Glomerular visceral epithelial cell (primary cell): ENCODE results near the gene HPCAL1.
"Not testable (repeated sequence)": the region's sequence is repeated elsewhere in the genome, so short reads cannot be mapped to it uniquely, and the experiment has no call there.

Source experiments
- DNase-seq: peaks from one replicate; pipeline ENCODE4 v3.0.0-alpha.2; 2016; ENCODE audit errors: extremely low spot score

Gene HPCAL1

DNA sequence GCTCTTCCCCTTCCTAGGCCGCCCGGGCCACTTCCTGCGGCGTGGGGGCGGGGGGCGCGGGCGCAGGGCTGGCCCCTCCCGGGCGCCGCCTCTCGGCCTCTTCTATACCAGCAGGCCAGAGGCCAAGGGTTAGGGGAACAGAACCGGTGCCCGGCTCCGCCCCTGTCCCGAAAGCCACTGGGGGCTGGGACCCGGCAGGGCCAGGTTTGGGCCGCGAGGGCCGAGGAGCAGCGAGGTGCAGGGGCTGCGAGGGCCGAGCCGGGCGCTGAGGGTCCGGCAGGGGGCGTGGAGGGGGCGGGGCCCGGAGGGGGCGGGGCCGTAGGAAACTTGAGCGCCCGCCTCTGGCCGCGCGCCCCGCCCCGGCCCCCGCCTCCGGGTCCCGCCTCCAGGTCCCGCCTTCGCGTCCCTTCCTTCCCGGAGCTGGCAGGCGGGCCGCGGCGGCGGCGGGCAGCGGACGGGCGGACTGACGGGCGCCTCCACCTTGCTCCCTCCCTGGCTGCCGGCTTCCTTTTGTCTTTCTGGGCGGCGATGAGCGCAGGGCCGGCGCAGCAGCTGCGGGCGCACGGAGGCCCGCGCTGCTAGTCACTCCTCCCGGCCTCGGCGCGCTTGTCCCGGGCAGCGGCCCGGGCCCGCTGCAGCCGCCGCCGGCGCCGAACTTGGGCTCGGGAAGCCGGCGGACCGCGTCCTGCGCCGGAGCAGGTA lies at the start of gene HPCAL1:
Gene HPCAL1, plus strand, starts transcription at position 426 of the 702 bp plus-strand sequence. CDS start 116,854 bp downstream, outside the sequence.
- peak; percentile 88 for DNase-seq

DNA sequence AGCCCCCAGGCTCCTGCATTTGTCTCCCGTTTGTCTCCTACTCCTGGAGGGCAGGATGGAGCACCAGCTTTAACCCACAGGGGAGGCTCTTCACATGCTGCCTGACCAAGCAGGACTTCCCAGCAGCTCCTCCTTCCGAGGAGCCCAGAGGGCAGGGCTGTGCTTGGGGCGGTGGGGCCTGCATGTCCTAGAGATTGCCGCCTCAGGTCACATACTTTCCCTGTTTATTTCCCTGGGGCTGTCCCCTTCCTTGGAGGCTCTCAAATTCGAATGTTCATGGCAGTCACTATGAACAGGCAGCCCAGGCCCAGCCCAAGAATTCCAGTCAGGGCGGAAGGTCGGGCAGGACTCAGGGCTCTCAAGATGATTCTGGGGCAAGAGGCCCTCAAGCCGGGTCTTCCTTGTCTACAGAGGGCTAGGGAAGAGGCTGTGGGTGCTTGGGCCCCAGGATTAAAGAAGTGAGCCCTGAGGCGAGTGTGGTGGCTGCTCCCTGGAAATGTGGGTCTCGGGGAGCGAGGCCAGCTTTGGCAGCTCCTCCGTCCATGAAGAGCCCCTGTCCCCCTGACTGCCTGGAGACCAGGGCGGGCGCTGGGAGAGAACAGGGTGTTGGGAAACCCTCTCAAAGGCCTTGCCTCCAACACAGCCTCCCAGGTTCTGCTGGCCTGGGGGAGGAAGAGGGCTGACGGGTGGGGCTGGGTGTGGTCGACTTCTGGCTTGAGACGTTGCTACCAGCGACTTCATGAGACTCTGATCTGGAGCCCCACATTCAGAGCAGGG lies 48.9 kb upstream of the HPCAL1 start:
- DNase-seq: no peak

DNA sequence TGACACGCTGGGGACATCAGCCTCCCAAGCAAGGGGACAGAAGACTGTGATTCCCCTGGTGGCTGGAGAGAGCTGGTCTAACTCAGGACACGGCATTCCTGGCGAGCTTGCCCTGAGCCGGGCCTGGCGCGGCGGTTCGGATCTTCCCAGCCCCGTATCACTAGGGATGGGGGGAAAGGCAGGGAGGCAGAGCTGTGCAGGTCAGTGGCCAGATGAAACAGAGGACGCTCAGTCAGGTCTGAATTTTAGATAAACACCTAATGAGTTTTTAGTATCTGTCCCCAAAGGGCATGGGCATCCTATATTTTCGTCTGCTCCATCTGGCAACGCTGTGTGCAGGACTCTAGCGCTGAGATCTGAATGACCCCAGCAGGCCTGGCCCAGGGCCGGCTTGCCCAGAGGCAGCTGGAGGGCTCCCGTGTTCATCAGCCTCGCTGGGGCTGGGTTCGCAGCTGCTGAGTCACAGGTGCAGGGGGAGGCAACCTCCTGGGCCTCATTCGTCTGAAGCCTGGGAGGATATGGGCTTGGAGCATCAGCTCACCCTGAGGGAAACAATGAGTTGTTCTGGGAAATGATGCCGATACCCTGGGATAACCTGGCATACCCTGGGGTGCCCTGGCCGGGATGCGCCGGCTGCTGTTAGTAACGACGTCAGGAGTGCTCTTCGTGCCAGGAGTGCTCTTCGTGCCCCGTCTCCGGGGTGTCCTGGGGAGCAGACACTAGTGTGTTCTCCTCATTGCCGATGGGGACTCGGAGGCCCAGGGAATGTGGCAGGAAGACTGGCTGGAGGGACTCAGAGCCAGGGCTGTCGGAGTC lies 48.1 kb upstream of the HPCAL1 start:
- DNase-seq: peak; percentile 36

DNA sequence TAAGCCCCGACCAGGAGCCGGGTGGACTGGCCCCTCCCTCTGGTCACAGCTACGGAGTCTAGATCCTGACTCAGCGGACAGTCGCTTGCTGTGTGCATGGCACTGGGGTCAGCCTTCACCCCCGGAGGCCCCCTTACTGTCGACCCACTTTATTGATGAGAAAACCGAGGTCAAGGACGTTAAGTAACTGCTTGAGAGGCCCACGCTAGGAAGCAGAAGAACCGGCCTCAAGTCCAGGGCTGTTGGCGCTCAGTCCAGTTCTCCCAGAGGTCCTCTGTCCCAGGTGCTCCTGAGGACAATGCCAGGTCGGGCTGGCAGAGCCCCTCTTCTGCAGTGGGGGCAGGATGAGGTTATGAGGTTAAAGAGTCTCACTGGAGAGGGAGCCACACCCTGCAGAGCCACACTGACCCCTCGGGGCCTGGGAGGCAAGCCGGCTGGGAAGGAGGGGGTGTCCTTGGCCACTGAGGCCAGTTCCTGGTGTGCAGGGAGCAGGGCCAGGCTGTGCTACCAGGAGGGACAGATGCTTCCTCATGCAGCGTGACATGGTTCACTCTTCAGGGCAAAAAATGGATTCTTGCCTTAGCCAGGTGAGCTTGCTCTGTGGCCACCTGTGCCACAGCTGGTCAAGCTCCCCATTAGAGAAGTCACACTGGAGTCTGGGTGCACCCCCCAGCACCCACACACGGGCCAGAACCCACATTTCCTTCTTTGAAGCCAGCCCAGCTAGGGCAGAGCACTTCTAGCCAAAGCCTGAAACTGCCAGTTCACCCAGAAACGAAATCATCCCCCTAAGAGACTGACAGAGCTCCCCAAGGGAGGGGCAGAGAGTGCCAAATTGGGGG lies 47.3 kb upstream of the HPCAL1 start:
- DNase-seq: no peak

DNA sequence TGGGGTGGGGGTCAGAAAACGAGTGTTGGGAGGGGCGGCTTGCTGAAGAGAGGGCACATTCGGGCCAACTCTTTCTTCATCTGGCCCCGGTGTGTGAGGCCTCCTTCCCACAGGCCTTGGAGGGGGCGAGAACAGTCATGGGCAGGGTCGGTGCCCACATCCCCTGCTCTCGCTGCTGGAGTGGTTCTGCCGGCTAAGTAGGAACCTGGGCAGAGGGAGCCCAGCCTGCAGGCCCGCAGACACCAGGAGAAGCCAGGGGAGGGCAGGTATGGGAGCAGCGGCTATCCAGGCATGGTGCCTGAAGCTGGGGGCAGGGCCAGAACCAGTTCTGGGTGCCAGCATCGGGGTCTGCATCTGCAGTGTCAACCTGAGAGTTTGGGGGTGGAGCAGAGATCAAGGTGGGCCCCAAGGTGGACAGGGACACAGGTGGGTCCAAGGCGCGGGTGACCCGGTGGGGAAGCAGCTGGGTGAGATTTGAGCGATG lies 46.6 kb upstream of the HPCAL1 start:
- no peak for DNase-seq

DNA sequence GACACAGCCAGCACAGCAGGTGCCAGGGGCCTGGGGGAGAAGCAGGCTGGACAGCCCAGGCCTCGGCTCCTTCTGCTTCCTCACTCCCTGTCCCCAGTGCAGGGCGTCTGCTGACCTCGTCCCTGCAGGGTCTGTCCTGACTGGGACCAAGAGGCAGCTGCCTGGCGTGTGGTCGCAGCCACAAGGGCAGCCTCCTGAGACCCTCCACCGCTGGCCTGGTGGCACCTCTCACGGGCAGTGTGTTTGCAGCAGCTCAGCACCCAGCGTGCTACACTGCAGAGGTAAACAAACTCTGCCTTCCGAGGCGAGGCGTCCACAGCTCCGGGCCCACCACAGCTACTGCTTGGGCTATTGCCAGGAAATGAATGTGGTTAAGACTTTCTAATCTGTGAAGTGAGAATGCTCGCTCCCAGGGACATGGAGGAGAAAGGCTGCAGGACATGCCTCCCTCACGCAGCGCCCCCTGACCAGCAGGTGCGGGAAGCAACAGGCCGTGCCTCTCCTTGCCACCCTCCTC lies 46.1 kb upstream of the HPCAL1 start:
- no peak for DNase-seq

DNA sequence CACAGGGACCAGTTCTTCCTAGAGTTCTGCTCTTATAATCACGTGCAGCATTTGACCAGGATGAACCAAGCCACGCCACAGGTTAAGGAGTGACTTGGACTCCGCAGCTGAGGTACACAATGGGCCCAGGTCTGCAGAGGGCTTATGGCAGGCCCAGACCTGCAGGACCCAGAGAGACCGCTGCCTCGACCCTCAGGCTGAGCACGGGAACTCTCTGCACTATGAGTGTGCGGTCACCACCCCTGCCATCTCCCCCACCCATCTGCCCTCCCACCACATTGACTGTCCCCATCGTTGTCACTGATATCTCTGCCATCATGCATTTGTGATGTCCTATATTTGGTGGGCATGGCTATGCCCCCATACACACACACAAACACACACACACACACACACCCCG lies 45.7 kb upstream of the HPCAL1 start:
- DNase-seq: no peak

- DNase-seq: no peak
Observed at GRCh38 chr2:10257500-10258147, 45.1 kb upstream of the HPCAL1 start.

DNA sequence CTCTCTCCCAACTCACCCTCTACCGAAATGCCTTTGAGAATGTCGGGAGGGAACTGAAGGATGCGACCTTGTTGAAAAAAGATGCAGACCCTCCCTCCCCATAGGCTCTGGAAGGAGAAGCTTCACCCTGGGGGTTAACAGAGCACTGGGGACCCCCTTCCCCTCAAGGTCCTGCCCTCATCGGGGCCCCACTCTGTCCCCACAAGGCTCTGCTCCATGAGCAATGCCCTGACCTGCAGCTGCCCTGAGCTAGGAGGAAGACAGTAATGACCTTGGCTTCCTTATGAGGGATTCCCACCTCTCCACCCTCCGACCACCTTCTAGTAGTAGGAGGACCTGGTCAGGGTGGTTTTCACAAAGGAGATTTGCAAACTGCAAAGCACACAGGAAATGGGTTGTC lies 44.4 kb upstream of the HPCAL1 start:
- no peak for DNase-seq

DNA sequence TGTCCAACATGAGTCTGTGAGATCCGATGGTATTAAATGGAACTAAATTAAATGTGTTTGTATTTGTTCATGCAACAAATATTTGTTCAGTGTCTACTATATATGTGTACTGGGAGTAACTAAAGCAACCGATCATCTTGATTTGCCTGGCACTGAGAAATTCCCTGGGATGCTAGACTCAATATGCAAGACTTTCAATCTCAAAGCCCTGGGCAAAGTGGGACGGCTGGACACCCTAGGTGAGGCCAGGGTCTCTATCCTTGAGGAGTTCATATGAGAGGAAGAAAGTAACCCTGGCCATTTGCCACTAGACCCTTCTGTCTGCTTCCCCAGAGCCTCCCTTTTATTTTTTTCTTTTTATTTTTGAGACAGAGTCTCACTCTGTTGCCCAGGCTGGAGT lies 44.0 kb upstream of the HPCAL1 start:
- no peak for DNase-seq

DNA sequence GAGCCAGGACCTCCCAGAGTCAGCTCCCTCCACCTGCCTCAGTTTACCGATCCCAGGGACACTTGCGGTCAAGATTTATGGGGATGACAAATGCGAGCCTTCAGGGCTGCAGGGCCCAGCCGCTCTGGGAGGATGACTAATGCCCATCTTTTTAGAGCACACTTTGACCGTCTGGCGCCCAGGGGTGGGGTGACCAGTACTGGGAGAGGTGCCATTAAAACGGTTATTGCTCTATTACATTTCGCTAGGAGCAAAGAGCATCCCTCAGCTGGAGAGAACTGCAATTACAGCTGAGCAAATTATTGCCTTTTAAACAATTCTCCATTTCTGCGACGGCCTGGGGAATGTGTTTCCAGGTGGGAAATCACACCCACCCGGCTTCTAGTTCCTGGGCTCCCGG lies 42.6 kb upstream of the HPCAL1 start:
- no peak for DNase-seq

DNA sequence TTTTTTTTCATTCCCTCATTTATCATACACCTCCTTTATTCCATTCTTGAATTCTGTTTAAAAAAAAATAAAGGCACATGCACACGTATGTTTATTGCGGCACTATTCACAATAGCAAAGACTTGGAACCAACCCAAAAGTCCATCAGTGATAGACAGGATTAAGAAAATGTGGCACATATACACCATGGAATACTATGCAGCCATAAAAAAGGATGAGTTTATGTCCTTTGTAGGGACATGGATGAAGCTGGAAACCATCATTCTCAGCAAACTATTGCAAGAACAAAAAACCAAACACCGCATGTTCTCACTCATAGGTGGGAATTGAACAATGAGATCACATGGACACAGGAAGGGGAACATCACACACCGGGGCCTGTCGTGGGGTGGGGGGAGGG lies 39.2 kb upstream of the HPCAL1 start:
- not testable (repeated sequence) for DNase-seq

- no peak for DNase-seq
Observed at GRCh38 chr2:10264506-10265328, 38.0 kb upstream of the HPCAL1 start.

DNA sequence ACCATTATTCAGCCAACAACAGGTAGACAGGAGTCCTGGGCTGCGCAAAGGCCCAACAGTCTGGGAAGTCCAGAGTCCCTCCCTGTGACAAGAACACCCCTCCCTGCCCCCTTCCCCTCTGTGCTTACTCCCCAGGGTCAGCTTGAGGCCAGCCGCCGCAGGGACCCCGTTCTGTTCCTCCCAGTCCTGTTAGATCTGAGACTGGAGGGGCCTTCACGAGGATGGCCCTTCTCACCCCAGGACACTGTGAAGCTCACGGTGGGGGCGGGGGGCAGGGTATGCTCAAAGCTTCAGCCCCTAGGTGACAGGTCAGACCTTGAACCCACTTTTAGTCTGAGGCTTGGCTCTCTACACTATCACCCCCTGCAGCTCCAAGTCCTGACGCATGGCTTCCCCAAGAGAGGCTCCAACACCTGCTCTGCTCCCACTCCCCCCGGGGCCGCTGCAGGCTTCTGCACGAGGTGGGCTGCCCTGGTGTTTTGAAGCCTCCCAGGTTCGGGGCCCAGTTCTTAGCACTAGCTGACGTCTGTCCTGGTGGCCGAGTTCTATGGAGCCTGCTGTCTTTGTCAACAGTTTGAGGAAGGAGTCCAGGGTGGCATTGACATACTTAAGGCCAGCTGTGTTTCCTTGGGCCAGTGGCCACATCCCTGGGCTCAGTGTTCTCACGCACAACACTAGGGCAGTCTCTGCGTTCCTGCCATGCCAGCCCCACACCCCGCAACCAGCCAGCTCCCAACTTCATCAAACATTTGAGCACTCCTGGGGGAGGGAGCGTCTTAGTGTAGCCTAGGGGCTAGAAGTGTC lies 37.2 kb upstream of the HPCAL1 start:
- no peak for DNase-seq

DNA sequence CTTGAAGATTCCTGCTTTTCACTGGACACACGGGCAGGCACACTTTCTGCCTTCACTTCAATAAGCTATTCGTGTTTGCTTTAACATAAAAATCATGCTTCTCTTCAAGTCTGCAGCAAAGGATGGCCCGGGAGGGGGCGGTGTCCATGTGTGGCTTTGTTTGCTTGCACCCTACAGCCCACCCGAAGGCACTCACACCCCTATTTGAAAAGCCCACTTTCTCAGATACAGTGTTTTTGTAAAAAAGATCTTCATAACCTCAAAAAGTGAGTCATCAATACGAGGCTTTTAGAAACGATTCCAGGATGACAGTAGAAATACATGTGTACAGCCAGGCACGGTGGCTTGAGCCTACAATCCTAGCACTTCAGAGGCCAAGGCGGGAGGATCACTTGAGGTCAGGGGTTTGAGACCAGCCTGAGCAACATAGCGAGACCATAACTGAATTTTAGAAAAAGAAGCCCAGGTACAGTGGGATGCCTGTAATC lies 36.5 kb upstream of the HPCAL1 start:
- no peak for DNase-seq

DNA sequence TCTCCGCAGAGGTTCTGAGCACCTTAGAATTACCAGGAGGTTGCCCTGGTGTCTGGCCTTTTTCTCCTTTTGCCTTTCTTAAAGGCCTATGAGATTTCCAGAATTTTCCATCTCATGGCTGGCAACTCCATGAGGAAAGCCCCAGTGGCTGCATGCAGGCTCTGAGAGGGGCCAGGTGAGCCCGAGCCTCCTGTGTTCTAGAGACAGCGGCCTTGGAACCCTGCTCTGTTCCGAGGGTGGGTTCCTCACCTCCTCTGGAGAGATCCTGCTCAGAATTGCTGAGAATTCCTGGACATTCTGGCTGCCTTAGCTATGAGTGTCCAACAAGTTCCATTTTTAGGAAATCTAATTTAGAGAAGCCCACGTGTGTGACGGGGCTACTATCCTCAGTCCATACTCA lies 35.7 kb upstream of the HPCAL1 start:
- no peak for DNase-seq

GRCh38 chr2:10267551-10268465 lies 34.9 kb upstream of the HPCAL1 start:
- DNase-seq: no peak

DNA sequence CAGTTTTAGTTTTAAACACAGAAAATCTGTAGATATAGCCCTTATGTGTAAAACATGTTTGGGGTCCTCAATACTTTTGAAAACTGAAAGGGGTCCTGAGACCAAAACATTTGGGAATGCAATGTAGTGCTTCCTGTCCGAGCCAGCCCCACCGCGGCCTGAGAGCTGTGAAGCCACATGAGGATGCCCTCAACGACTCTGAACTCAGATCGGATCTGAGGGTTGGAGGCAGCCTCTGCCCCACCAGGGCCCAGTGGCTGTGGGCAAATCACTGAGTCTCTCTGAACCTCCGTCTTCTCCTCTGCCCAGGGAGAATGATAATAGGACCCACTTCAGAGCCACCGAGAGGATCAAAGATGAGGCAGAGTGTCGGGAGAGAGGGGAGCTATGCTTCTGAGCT lies 33.4 kb upstream of the HPCAL1 start:
- DNase-seq: no peak
